ENCODE measurements around the gene PIWIL1. TPM values are rescaled to one million over a fixed set of nuclear protein-coding genes. Genes with fewer than 3 reads are reported as not detected.

PIWIL1 gene
- total RNA-seq, 4 donors from 2014 or later, result 1.3 TPM; not detected in 3

- WGBS, 2 donors, result 59 to 69% methylated on average over 10 of the region's 10 CpGs
- intact Hi-C loops (cut with DNase I; ENCODE audit: low total_unique reads), result loop anchor here (5.0 kb wide), 1 partner anchor 51 kb away; no protein-coding TSS in a partner anchor
- DNase-seq (ENCODE audit: low spot score in 2 of 2), result no peak
- H3K4me3 ChIP-seq (ENCODE audit: low read depth, poor library complexity, severe bottlenecking), result no peak overlapping the region
- TF ChIP-seq CTCF (IDR thresholded peaks at IDR 0.05), result no peak
- no peak for TF ChIP-seq POLR2A (IDR thresholded peaks at IDR 0.05)
Observed at GRCh38 chr12:130333341-130333740, 4.3 kb upstream of the PIWIL1 start.

GRCh38 chr12:130334399-130334798, 3.3 kb upstream of the PIWIL1 start:
- no peak for DNase-seq (ENCODE audit: low spot score in 2 of 2)
- H3K4me3 ChIP-seq (ENCODE audit: low read depth, poor library complexity, severe bottlenecking), result no peak overlapping the region
- no peak for TF ChIP-seq POLR2A (IDR thresholded peaks at IDR 0.05)
- TF ChIP-seq CTCF (IDR thresholded peaks at IDR 0.05), result no peak
- intact Hi-C loops (cut with DNase I; ENCODE audit: low total_unique reads), result loop anchor here (2.0 to 5.0 kb wide), 2 partner anchors 52 to 288 kb away; no protein-coding TSS in a partner anchor
- 78 to 80% methylated on average over 8 of the region's 8 CpGs for WGBS, 2 donors

- intact Hi-C loops (cut with DNase I; ENCODE audit: low total_unique reads), result loop anchor here (2.0 to 5.0 kb wide), 2 partner anchors 53 to 288 kb away; no protein-coding TSS in a partner anchor
- H3K4me3 ChIP-seq (ENCODE audit: low read depth, poor library complexity, severe bottlenecking), result no peak overlapping the region
- TF ChIP-seq POLR2A (IDR thresholded peaks at IDR 0.05) (no peak), CTCF (IDR thresholded peaks at IDR 0.05) (no peak)
- DNase-seq (ENCODE audit: low spot score in 2 of 2), result no peak
- WGBS, 2 donors, result 33 to 36% methylated on average over 15 of the region's 15 CpGs
Observed at GRCh38 chr12:130334937-130335336, 2.8 kb upstream of the PIWIL1 start.

GRCh38 chr12:130335517-130336392, 1.9 kb upstream of the PIWIL1 start:
- no peak overlapping the region for H3K4me3 ChIP-seq (ENCODE audit: low read depth, poor library complexity, severe bottlenecking)
- peak in 1 of 2 donors; percentile 59 for DNase-seq (ENCODE audit: low spot score in 2 of 2)
- TF ChIP-seq POLR2A (IDR thresholded peaks at IDR 0.05) (no peak), CTCF (IDR thresholded peaks at IDR 0.05) (no peak)
- WGBS, 2 donors, result 47 to 51% methylated on average over 15 of the region's 15 CpGs
- intact Hi-C loops (cut with DNase I; ENCODE audit: low total_unique reads), result loop anchor here (2.0 kb wide), 1 partner anchor 289 kb away; no protein-coding TSS in a partner anchor

- intact Hi-C loops (cut with DNase I; ENCODE audit: low total_unique reads), result no loop called here
- no peak overlapping the region for H3K4me3 ChIP-seq (ENCODE audit: low read depth, poor library complexity, severe bottlenecking)
- 76 to 90% methylated on average over 27 to 31 of the region's 33 CpGs for WGBS, 2 donors
- no peak for TF ChIP-seq POLR2A (IDR thresholded peaks at IDR 0.05)
- TF ChIP-seq CTCF (IDR thresholded peaks at IDR 0.05), result no peak
- no peak for DNase-seq (ENCODE audit: low spot score in 2 of 2)
Observed at GRCh38 chr12:130336723-130337487, 782 bp upstream of the PIWIL1 start.
